ENCODE measurements around the gene TGM5.

- TF ChIP-seq MAFK (IDR thresholded peaks at IDR 0.05; ENCODE audit: partially characterized antibody), result no peak
- TF ChIP-seq BHLHE40 (IDR thresholded peaks at IDR 0.05; ENCODE audit: low read depth, low read length), result no peak
- TF ChIP-seq SMC3 (IDR thresholded peaks at IDR 0.05), result no peak
- TF ChIP-seq CTCF (IDR thresholded peaks at IDR 0.05), result no peak
- no peak for TF ChIP-seq EP300 (IDR thresholded peaks at IDR 0.05)
Measured at GRCh38 chr15:43268111-43269105, 1.7 kb upstream of the TGM5 start.

All from A549 (cell line).